DOHH2 (cell line): ENCODE measurements around the gene PTGIR.
A peak's percentile ranks its signal among the peaks of the same experiment; 100 is the strongest.

Experiments used
- H3F3A ChIP-seq: fragments of 200-600 bp; sonication (generic), shearing (Covaris generic); 2 replicates; pipeline ENCODE4 v1.6.0; 2016; ENCODE audit warnings: antibody characterized with exemption, mild to moderate bottlenecking; ENCODE audit not compliant: control insufficient read depth, insufficient read depth
- H3K27ac ChIP-seq: fragments of 200-600 bp; sonication (generic); 2 replicates; pipeline ENCODE4 v1.5.1; 2014; ENCODE audit warnings: low read depth, mild to moderate bottlenecking, low read length, moderate library complexity
- H3K27me3 ChIP-seq: fragments of 200-600 bp; sonication (generic); 2 replicates; pipeline ENCODE4 v1.6.1; 2014; ENCODE audit warnings: mild to moderate bottlenecking, low read length, mixed read lengths; ENCODE audit not compliant: control insufficient read depth
- H3K36me3 ChIP-seq: fragments of 200-600 bp; sonication (generic); 2 replicates; pipeline ENCODE4 v1.6.1; 2014; ENCODE audit warnings: mild to moderate bottlenecking, low read length, moderate library complexity, mixed read lengths; ENCODE audit not compliant: control insufficient read depth
- H3K4me1 ChIP-seq: fragments of 200-600 bp; sonication (generic); 2 replicates; pipeline ENCODE4 v1.6.1; 2014; ENCODE audit warnings: mild to moderate bottlenecking, low read length, mixed read lengths; ENCODE audit not compliant: control insufficient read depth
- H3K4me2 ChIP-seq: fragments of 200-600 bp; sonication (generic); 2 replicates; pipeline ENCODE4 v1.6.0; 2014; ENCODE audit warnings: mild to moderate bottlenecking, low read length, moderate library complexity
- H3K4me3 ChIP-seq: fragments of 200-600 bp; sonication (generic); 2 replicates; pipeline ENCODE4 v1.5.1; 2014; ENCODE audit warnings: mild to moderate bottlenecking, low read length, mixed read lengths
- H3K79me2 ChIP-seq: fragments of 200-600 bp; sonication (generic); 2 replicates; pipeline ENCODE4 v1.6.1; 2014; ENCODE audit warnings: mild to moderate bottlenecking, low read length, mixed read lengths; ENCODE audit not compliant: control insufficient read depth
- H3K9me2 ChIP-seq: fragments of 200-600 bp; sonication (generic); replicated peaks from 2 replicates; pipeline ENCODE4 v1.6.1; 2014; ENCODE audit warnings: mild to moderate bottlenecking, low read length, mixed read lengths; ENCODE audit not compliant: control insufficient read depth
- H3K9me3 ChIP-seq: fragments of 200-600 bp; sonication (generic); 2 replicates; pipeline ENCODE4 v1.6.1; 2014; ENCODE audit warnings: antibody characterized with exemption, low read length, mixed read lengths; ENCODE audit not compliant: control insufficient read depth, insufficient read depth
- H4K20me1 ChIP-seq: fragments of 200-600 bp; sonication (generic); 2 replicates; pipeline ENCODE4 v1.6.0; 2014; ENCODE audit warnings: low read depth, mild to moderate bottlenecking, antibody characterized with exemption, low read length, moderate library complexity; ENCODE audit not compliant: control insufficient read depth, insufficient read depth
- EZH2phosphoT487 ChIP-seq: fragments of 200-600 bp; sonication (generic); IDR thresholded peaks from 2 replicates; pipeline ENCODE4 v1.6.1; 2017; ENCODE audit warnings: borderline replicate concordance, mild to moderate bottlenecking, antibody characterized with exemption, low read length, moderate library complexity, mixed read lengths
- TF ChIP-seq, protein P1 (sequence below): fragments of 200-600 bp; sonication (generic); IDR thresholded peaks from one replicate; pipeline ENCODE4 v1.5.1; 2014; ENCODE audit warnings: antibody characterized with exemption, mild to moderate bottlenecking, low read depth, low read length; ENCODE audit not compliant: poor library complexity, severe bottlenecking

PTGIR gene

DNA sequence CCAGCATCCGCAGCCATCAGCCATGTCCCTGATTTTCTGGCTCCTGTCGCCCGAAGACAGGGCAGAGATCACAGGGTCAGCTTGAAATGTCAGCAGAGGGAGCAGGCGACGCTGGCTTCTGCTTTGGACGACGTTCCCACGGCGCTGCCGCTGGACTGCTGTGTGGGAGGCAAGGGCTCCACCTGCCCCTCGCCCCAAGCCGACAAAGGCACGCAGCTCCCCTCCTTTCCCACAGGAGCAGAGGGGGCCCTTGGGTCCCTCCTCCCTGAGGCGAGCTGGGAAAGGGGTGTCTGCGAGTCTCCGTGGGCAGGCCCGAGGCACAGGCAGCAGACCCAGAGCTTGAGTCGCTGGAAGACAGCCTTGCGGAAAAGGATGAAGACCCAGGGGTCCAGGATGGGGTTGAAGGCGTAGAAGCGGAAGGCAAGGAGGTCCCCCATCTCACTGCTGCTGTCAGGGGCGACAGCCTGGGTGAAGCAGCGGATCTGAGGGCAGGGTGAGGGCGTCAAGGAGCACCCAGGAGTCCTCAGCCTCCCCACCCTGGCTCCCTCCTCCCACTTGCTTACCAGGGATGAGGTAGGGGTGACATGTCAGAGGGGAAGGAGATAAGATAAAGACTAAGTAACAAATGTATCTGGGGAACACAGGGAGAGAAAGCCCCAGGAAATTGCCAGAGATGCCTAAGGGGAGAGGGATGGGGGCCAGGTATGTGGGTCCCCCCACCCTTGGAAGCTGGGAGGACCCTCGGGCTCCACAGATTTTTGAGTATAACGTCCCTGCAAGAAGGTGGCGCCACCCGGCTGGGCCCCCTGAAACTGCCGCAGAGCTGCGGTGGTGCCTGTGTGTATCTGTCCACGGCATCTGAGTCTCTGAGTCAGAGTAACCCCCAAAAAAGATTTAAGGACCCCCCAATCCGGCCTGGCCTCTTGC lies 3.4 kb downstream of the PTGIR start:
- peaks cover 51% of the 10 kb centered on the region for H3K4me1 ChIP-seq
- H3K9me2 ChIP-seq = no peaks in the 10 kb centered on the region
- no peaks in the 10 kb centered on the region for H3K36me3 ChIP-seq
- no peaks in the 10 kb centered on the region for H4K20me1 ChIP-seq
- H3K27me3 ChIP-seq = peaks cover 5% of the 10 kb centered on the region
- no peaks in the 10 kb centered on the region for H3K9me3 ChIP-seq
- H3F3A ChIP-seq = peaks cover 7% of the 10 kb centered on the region
- no peak overlapping the region for H3K4me2 ChIP-seq
- H3K79me2 ChIP-seq = no peaks in the 10 kb centered on the region
- H3K4me3 ChIP-seq = no peak overlapping the region
- H3K27ac ChIP-seq = no peak overlapping the region
- TF ChIP-seq, protein P1, sequence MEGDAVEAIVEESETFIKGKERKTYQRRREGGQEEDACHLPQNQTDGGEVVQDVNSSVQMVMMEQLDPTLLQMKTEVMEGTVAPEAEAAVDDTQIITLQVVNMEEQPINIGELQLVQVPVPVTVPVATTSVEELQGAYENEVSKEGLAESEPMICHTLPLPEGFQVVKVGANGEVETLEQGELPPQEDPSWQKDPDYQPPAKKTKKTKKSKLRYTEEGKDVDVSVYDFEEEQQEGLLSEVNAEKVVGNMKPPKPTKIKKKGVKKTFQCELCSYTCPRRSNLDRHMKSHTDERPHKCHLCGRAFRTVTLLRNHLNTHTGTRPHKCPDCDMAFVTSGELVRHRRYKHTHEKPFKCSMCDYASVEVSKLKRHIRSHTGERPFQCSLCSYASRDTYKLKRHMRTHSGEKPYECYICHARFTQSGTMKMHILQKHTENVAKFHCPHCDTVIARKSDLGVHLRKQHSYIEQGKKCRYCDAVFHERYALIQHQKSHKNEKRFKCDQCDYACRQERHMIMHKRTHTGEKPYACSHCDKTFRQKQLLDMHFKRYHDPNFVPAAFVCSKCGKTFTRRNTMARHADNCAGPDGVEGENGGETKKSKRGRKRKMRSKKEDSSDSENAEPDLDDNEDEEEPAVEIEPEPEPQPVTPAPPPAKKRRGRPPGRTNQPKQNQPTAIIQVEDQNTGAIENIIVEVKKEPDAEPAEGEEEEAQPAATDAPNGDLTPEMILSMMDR = peak; percentile 31
- TF ChIP-seq EZH2phosphoT487 = no peak

DNA sequence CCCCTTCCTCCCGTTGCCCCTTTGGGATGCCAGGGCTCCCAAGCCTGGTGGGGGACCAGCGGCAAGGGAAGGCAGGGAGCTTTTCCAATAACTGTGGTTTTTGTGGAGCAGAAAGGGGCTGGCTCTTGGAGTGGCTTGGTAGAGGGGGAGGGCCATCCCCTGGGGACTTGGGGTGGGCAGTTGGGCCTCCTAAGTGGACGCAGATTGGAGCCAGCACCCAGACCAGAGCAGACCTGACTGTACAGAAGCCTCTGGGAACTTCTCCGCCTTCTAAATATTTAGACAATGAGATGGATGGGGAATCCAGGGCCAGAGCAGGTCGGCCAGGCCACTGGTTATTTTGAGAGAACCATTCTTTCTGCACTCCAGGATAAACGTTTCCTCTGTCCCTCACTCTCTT lies 4.2 kb downstream of the PTGIR start:
- Histone ChIP-seq H3K4me1 (peaks cover 52% of the 10 kb centered on the region), H3K79me2 (no peaks in the 10 kb centered on the region), H3K36me3 (no peaks in the 10 kb centered on the region), H3K9me3 (no peaks in the 10 kb centered on the region), H3F3A (peaks cover 7% of the 10 kb centered on the region), H3K27me3 (peaks cover 5% of the 10 kb centered on the region), H3K4me3 (no peak overlapping the region), H3K9me2 (no peaks in the 10 kb centered on the region), H3K4me2 (no peak overlapping the region), H3K27ac (no peak overlapping the region), H4K20me1 (no peaks in the 10 kb centered on the region)
- TF ChIP-seq, protein P1 = no peak
- no peak for TF ChIP-seq EZH2phosphoT487

DNA sequence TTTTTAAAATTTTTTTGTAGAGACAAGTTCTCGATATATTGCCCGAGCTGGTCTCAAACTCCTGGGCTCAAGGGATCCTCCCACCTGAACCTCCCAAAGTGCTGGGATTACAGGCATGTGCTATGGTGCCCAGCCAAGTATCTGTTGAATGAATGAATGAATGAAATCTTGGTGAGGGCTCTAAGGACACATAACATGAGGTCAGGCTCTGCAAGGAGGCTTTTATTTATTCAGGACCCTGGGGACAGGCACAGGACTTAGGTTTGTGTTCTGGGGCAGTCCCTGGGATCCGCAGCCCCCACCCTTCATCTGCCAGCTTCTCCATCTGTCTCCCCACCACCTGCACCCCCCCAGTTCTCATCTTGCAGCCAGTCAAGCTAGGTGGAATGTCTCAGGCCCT lies 4.6 kb downstream of the PTGIR start:
- no peak overlapping the region for H3K27ac ChIP-seq
- no peaks in the 10 kb centered on the region for H4K20me1 ChIP-seq
- H3K4me3 ChIP-seq = peak overlapping the region; percentile 12; the same call in 1 of the 2 replicates
- H3K4me2 ChIP-seq = peak overlapping the region; percentile 51
- no peaks in the 10 kb centered on the region for H3K9me2 ChIP-seq
- peaks cover 7% of the 10 kb centered on the region for H3F3A ChIP-seq
- no peaks in the 10 kb centered on the region for H3K36me3 ChIP-seq
- no peaks in the 10 kb centered on the region for H3K9me3 ChIP-seq
- H3K79me2 ChIP-seq = no peaks in the 10 kb centered on the region
- H3K27me3 ChIP-seq = peaks cover 5% of the 10 kb centered on the region
- TF ChIP-seq, protein P1 = no peak
- TF ChIP-seq EZH2phosphoT487 = no peak
- H3K4me1 ChIP-seq = peaks cover 50% of the 10 kb centered on the region
